ENCODE measurements around the gene ABHD16B.

ABHD16B gene

GRCh38 chr20:63897978-63898561 lies 36.8 kb downstream of the ABHD16B start:
- no peak for DNase-seq

GRCh38 chr20:63898882-63899558 lies 37.7 kb downstream of the ABHD16B start:
- peak; percentile 80 for DNase-seq

- DNase-seq: peak; percentile 73
Measured at GRCh38 chr20:63900413-63900812, 39.1 kb downstream of the ABHD16B start.

GRCh38 chr20:63903796-63904561 lies 42.7 kb downstream of the ABHD16B start:
- peak; percentile 68 for DNase-seq

GRCh38 chr20:63908008-63908682 lies 46.8 kb downstream of the ABHD16B start:
- DNase-seq: no peak

- no peak for DNase-seq
Measured at GRCh38 chr20:63911176-63911575, 49.9 kb downstream of the ABHD16B start.
